DOHH2 (cell line): ENCODE data around the gene EPN2.

Experiments
- H3F3A ChIP-seq: fragments of 200-600 bp; sonication (generic), shearing (Covaris generic); 2 replicates; pipeline ENCODE4 v1.6.0; 2016; ENCODE audit warnings: antibody characterized with exemption, mild to moderate bottlenecking; ENCODE audit not compliant: control insufficient read depth, insufficient read depth
- H3K27ac ChIP-seq: fragments of 200-600 bp; sonication (generic); 2 replicates; pipeline ENCODE4 v1.5.1; 2014; ENCODE audit warnings: low read depth, mild to moderate bottlenecking, low read length, moderate library complexity
- H3K27me3 ChIP-seq: fragments of 200-600 bp; sonication (generic); 2 replicates; pipeline ENCODE4 v1.6.1; 2014; ENCODE audit warnings: mild to moderate bottlenecking, low read length, mixed read lengths; ENCODE audit not compliant: control insufficient read depth
- H3K36me3 ChIP-seq: fragments of 200-600 bp; sonication (generic); 2 replicates; pipeline ENCODE4 v1.6.1; 2014; ENCODE audit warnings: mild to moderate bottlenecking, low read length, moderate library complexity, mixed read lengths; ENCODE audit not compliant: control insufficient read depth
- H3K4me1 ChIP-seq: fragments of 200-600 bp; sonication (generic); 2 replicates; pipeline ENCODE4 v1.6.1; 2014; ENCODE audit warnings: mild to moderate bottlenecking, low read length, mixed read lengths; ENCODE audit not compliant: control insufficient read depth
- H3K4me2 ChIP-seq: fragments of 200-600 bp; sonication (generic); 2 replicates; pipeline ENCODE4 v1.6.0; 2014; ENCODE audit warnings: mild to moderate bottlenecking, low read length, moderate library complexity
- H3K4me3 ChIP-seq: fragments of 200-600 bp; sonication (generic); 2 replicates; pipeline ENCODE4 v1.5.1; 2014; ENCODE audit warnings: mild to moderate bottlenecking, low read length, mixed read lengths
- H3K79me2 ChIP-seq: fragments of 200-600 bp; sonication (generic); 2 replicates; pipeline ENCODE4 v1.6.1; 2014; ENCODE audit warnings: mild to moderate bottlenecking, low read length, mixed read lengths; ENCODE audit not compliant: control insufficient read depth
- H3K9me2 ChIP-seq: fragments of 200-600 bp; sonication (generic); replicated peaks from 2 replicates; pipeline ENCODE4 v1.6.1; 2014; ENCODE audit warnings: mild to moderate bottlenecking, low read length, mixed read lengths; ENCODE audit not compliant: control insufficient read depth
- H3K9me3 ChIP-seq: fragments of 200-600 bp; sonication (generic); 2 replicates; pipeline ENCODE4 v1.6.1; 2014; ENCODE audit warnings: antibody characterized with exemption, low read length, mixed read lengths; ENCODE audit not compliant: control insufficient read depth, insufficient read depth
- H4K20me1 ChIP-seq: fragments of 200-600 bp; sonication (generic); 2 replicates; pipeline ENCODE4 v1.6.0; 2014; ENCODE audit warnings: low read depth, mild to moderate bottlenecking, antibody characterized with exemption, low read length, moderate library complexity; ENCODE audit not compliant: control insufficient read depth, insufficient read depth
- EZH2phosphoT487 ChIP-seq: fragments of 200-600 bp; sonication (generic); IDR thresholded peaks from 2 replicates; pipeline ENCODE4 v1.6.1; 2017; ENCODE audit warnings: borderline replicate concordance, mild to moderate bottlenecking, antibody characterized with exemption, low read length, moderate library complexity, mixed read lengths
- TF ChIP-seq, protein P1 (sequence below): fragments of 200-600 bp; sonication (generic); IDR thresholded peaks from one replicate; pipeline ENCODE4 v1.5.1; 2014; ENCODE audit warnings: antibody characterized with exemption, mild to moderate bottlenecking, low read depth, low read length; ENCODE audit not compliant: poor library complexity, severe bottlenecking

Gene EPN2

DNA sequence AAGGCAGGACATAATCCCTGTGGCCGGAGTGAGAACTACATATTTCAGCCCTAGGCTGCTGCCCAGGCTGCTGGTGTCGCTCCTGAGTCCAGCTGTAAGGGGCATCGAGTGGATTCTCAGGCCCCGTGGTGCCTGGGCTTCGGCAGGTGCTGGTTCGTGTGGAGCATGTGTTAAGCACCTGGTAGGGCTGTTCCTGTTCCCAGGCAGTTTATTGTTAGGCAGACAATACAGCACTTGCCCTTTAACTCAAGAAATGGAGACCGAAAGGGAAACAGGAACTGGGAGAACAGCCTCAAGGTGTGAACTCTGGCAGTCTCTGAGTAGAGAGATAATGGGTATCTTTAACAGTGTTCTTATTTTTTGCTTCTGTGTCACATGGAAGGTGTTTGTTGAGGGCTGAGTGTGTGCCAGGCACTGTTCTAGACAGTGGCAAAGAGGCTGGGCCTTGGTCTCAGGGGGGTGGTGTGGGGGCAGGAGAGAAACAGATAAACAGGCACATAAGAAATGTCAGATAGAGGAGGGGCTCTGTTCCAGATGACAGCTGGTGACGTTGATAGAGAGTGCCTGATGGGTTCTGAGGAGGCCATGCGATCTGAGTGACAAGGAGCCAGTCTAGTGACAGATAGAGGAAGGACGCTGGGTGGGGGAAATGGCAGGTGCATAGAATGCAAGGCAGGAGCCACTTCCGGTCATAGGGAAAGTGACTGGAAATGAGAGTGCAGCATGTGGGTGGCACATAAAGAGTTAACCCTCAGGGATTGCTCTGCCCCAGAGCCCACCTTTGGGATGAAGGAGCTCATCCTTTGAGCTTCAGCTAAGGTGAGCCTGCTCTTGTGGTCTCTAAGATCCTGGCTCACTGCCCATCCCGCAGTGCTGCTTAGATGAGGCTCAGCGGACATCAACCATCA lies 33.8 kb downstream of the EPN2 start:
- no peak overlapping the region for H3K4me3 ChIP-seq
- H3K9me2 ChIP-seq, result no peaks in the 10 kb centered on the region
- no peaks in the 10 kb centered on the region for H3K79me2 ChIP-seq
- H3K4me1 ChIP-seq, result peaks cover 12% of the 10 kb centered on the region
- peak overlapping the region; percentile 20; the same call in 1 of the 2 replicates for H3K4me2 ChIP-seq
- H3K9me3 ChIP-seq, result no peaks in the 10 kb centered on the region
- H3K27me3 ChIP-seq, result peaks cover 56% of the 10 kb centered on the region
- no peaks in the 10 kb centered on the region for H3F3A ChIP-seq
- TF ChIP-seq, protein P1, sequence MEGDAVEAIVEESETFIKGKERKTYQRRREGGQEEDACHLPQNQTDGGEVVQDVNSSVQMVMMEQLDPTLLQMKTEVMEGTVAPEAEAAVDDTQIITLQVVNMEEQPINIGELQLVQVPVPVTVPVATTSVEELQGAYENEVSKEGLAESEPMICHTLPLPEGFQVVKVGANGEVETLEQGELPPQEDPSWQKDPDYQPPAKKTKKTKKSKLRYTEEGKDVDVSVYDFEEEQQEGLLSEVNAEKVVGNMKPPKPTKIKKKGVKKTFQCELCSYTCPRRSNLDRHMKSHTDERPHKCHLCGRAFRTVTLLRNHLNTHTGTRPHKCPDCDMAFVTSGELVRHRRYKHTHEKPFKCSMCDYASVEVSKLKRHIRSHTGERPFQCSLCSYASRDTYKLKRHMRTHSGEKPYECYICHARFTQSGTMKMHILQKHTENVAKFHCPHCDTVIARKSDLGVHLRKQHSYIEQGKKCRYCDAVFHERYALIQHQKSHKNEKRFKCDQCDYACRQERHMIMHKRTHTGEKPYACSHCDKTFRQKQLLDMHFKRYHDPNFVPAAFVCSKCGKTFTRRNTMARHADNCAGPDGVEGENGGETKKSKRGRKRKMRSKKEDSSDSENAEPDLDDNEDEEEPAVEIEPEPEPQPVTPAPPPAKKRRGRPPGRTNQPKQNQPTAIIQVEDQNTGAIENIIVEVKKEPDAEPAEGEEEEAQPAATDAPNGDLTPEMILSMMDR, result no peak
- no peaks in the 10 kb centered on the region for H4K20me1 ChIP-seq
- H3K27ac ChIP-seq, result no peak overlapping the region
- H3K36me3 ChIP-seq, result no peaks in the 10 kb centered on the region

DNA sequence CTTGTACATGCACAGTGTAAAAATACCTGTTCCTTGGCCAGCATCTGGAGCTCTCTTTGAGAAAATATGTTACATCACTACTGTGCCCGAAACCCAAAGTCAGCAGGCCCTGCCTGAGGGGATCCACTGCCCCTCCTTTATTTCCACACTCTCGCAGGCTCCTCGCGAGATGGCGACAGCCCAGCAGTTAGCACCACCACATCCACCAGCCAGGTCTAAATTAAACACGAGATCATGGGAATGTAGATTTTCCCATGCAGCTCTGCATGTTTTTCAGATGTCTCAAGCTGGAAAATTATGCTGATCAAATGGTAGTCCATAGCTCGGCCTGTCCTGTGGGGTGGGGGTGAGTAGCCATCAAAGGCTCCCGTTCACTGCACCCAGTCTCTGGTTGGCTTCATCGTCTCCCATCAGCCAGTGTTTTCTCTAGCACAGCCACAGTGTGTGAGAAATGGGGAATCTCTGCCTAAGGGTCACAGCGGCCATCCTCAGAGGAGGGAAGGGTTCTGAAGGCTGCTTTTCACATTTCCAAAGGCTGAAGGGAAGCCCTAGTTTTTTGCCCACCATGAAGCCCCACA lies 34.7 kb downstream of the EPN2 start:
- Histone ChIP-seq H3K27ac (no peak overlapping the region), H3K9me3 (no peaks in the 10 kb centered on the region), H4K20me1 (no peaks in the 10 kb centered on the region), H3F3A (no peaks in the 10 kb centered on the region), H3K4me1 (peaks cover 12% of the 10 kb centered on the region), H3K4me3 (no peak overlapping the region), H3K79me2 (no peaks in the 10 kb centered on the region), H3K36me3 (no peaks in the 10 kb centered on the region), H3K4me2 (no peak overlapping the region), H3K27me3 (peaks cover 56% of the 10 kb centered on the region), H3K9me2 (no peaks in the 10 kb centered on the region)
- TF ChIP-seq, protein P1, result no peak

DNA sequence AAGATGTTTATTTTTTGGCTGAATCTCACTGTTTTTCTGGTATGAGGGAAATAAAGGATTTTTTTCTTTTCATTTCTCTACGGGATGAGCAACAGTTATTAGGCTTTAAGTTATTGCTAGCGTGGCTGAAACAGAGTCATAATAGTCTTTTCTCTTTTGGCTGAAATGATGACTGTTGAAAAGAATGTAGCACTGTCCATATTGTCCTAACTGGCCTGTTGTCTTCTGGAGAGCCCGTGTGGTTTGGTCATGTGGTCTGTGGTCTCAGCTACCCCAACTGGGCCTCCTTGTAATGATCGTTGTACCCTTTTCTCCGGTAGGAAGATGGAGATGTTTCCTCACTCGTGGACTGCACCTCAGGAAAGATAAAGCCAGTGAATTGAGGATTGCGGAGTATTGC lies 36.6 kb downstream of the EPN2 start:
- TF ChIP-seq, protein P1, result no peak
- no peak for TF ChIP-seq EZH2phosphoT487
- Histone ChIP-seq H3K27ac (no peak overlapping the region), H3K4me2 (no peak overlapping the region), H3F3A (no peaks in the 10 kb centered on the region), H3K4me1 (peaks cover 12% of the 10 kb centered on the region), H3K9me2 (no peaks in the 10 kb centered on the region), H3K27me3 (peaks cover 50% of the 10 kb centered on the region), H3K4me3 (no peak overlapping the region), H4K20me1 (no peaks in the 10 kb centered on the region), H3K9me3 (no peaks in the 10 kb centered on the region), H3K79me2 (no peaks in the 10 kb centered on the region), H3K36me3 (no peaks in the 10 kb centered on the region)
